Thoracic aorta (tissue), 2 donors: ENCODE measurements around the gene CASKIN2. TPM values are rescaled to one million over a fixed set of nuclear protein-coding genes. Genes with fewer than 3 reads are reported as not detected.

ENCODE experiments used
- ATAC-seq: fragments of 150-250 bp; one replicate; pipeline ENCODE4 v1.8.0; 2017; ENCODE audit warnings: low read depth; ENCODE audit not compliant: insufficient number of reproducible peaks, low FRiP score
- DNase-seq: peaks from one replicate; pipeline ENCODE4 v3.0.0-alpha.2; 2020; ENCODE audit warnings: low spot score
- H3K27ac ChIP-seq, 2 donors: fragments of 200-600 bp; sonication (generic); 1 replicate in 1 of 2; 2 replicates in 1 of 2; pipeline ENCODE4 v1.5.1; 2016; ENCODE audit warnings: mild to moderate bottlenecking in 2 of 2, moderate library complexity in 2 of 2
- H3K27me3 ChIP-seq: fragments of 200-600 bp; sonication (generic); replicated peaks from 2 replicates; pipeline ENCODE4 v1.6.0; 2016; ENCODE audit warnings: mild to moderate bottlenecking; ENCODE audit not compliant: insufficient read depth
- H3K36me3 ChIP-seq: fragments of 200-600 bp; sonication (generic); one replicate; pipeline ENCODE4 v1.5.1; 2016
- H3K4me1 ChIP-seq, 2 donors: fragments of 200-600 bp; sonication (generic); 1 replicate in 1 of 2; 2 replicates in 1 of 2; pipeline versions ENCODE4 v1.5.1 to v1.6.0; 2016; ENCODE audit warnings: low read depth in 2 of 2, mild to moderate bottlenecking in 1 of 2; ENCODE audit not compliant: control insufficient read depth in 1 of 2
- H3K4me3 ChIP-seq: fragments of 200-600 bp; sonication (generic); 2 replicates; pipeline ENCODE4 v1.5.1; 2016; ENCODE audit warnings: mild to moderate bottlenecking
- H3K9me3 ChIP-seq: fragments of 200-600 bp; sonication (generic); 2 replicates; pipeline ENCODE4 v1.5.1; 2016
- CTCF ChIP-seq: fragments of 200-600 bp; sonication (generic); IDR thresholded peaks from one replicate; pipeline ENCODE4 v1.5.1; 2019; ENCODE audit warnings: antibody characterized with exemption
- total RNA-seq, 2 donors: library from RNA; depleted of rRNA; stranded (reverse); fragments of >200 nt; gene quantifications; one replicate each; pipeline versions ENCODE4 v1.1.0 to v1.2.3, GENCODE V29; 2016

CASKIN2 gene
- total RNA-seq, 2 donors from 2014 or later, result 26.0 to 32.4 TPM

DNA sequence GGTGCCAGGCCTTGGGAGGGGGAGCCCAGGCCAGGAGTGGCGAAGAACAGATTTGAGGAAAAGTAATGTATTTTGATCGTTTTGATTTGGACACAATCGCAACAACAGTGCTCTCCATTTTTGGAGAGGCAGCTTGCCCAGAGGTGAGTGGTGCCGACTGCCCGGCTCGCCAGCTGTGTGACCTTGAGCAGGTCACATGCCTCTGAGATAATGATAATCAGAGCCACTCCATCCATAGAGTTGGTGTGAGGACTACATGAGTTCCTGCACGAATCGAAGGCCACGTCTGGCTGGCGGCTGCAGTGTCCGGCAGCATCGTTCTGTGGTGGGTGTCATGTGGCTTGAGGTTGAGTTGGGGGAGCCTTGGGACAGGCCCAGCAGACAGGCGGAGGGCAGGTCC, 30.8 kb upstream of the CASKIN2 start:
- H3K27me3 ChIP-seq, result no peaks in the 10 kb centered on the region

DNA sequence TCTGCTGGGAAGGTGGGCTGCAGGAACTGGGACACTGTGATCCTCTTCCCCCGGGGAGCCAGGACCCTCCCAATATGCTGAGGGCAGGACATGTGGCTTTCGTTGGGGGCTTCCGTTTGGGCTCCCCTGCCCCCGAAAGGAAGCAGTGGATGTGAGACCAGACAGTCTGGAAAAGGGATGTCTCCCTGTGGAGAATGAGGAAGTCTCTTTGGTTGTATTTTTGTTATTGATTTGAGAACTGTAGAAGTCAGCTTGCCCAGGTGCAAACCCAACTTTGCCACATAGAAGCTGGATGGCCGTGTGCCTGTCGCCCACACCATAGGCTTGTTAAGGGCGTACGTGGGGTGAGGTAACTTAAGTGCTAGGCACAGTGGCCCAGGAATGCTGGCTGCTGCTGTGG, 28.9 kb upstream of the CASKIN2 start:
- ATAC-seq, result no peak
- H3K27me3 ChIP-seq, result no peaks in the 10 kb centered on the region
- no peaks in the 10 kb centered on the region for H3K36me3 ChIP-seq
- no peaks in the 10 kb centered on the region for H3K4me1 ChIP-seq
- H3K4me3 ChIP-seq, result no peak overlapping the region
- no peak for DNase-seq
- no peak for TF ChIP-seq CTCF
- H3K9me3 ChIP-seq, result no peaks in the 10 kb centered on the region
- no peak overlapping the region for H3K27ac ChIP-seq

More for the DNA sequence above, 30.8 kb upstream of the CASKIN2 start:
- ATAC-seq (no peak), DNase-seq (no peak)
- Histone ChIP-seq H3K36me3 (no peaks in the 10 kb centered on the region), H3K27ac (no peak overlapping the region), H3K9me3 (no peaks in the 10 kb centered on the region), H3K4me3 (no peak overlapping the region), H3K4me1 (no peaks in the 10 kb centered on the region)
- TF ChIP-seq CTCF, result no peak

- Histone ChIP-seq H3K27me3 (no peaks in the 10 kb centered on the region), H3K4me3 (no peak overlapping the region), H3K4me1 (no peaks in the 10 kb centered on the region), H3K27ac (no peak overlapping the region), H3K36me3 (no peaks in the 10 kb centered on the region), H3K9me3 (no peaks in the 10 kb centered on the region)
- ATAC-seq, result no peak
- TF ChIP-seq CTCF, result no peak
- DNase-seq, result no peak
Observed at GRCh38 chr17:75542728-75543336, 27.5 kb upstream of the CASKIN2 start.

DNA sequence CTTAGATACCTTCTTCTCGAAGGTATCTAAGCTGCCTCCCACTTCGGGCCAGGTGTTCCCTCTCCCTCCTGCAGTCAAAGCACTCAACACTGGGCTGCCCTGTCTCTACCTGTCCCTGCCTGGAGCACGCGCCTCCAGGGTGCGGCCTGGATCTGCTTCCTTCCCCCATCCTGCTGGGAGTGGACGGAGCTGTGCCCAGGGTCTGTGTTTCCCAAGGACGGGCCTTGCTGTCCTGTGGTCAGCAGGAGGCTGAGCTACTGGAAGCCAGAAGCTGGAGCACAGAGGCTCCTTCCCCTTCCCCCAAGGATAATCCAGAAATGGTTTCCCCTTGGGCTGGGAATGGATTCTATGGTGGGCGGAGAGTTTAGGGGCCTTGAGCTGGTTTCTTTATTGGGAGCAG, 26.9 kb upstream of the CASKIN2 start:
- Histone ChIP-seq H3K4me3 (no peak overlapping the region), H3K4me1 (no peaks in the 10 kb centered on the region), H3K36me3 (no peaks in the 10 kb centered on the region), H3K9me3 (no peaks in the 10 kb centered on the region), H3K27ac (no peak overlapping the region), H3K27me3 (no peaks in the 10 kb centered on the region)
- TF ChIP-seq CTCF, result no peak
- ATAC-seq, result no peak
- no peak for DNase-seq

DNA sequence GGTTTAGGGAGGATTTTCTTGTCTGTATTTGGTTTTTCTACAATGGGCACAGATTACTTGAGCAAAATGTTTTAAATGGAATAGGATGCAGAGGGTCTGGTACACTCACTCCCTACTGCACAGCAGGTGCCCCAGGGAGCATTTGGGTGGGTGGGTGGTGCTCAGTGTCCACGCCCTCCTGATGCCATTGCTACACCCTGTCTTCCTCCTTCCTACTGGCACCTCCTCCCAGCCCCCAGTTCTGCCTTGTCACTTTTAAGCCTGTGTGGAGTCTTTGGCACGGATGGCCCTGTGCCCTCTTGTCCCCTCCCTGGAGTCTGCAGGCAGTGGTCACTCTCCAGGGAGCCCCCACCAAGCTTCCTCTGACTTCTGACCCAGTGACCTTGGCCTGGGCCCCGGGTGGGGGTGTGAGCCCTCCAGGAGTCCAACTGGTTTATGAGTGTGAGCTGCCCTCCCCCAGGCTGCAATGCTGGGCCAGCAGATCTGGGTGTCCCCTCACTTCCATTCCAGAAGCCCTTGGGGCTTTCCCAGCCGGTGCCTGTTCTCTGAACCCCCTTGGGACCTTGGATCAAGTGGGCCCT, 25.7 kb upstream of the CASKIN2 start:
- no peak overlapping the region for H3K27ac ChIP-seq
- H3K36me3 ChIP-seq, result no peaks in the 10 kb centered on the region
- no peak for ATAC-seq
- DNase-seq, result no peak
- no peak for TF ChIP-seq CTCF
- no peak overlapping the region for H3K4me3 ChIP-seq
- no peaks in the 10 kb centered on the region for H3K4me1 ChIP-seq
- H3K9me3 ChIP-seq, result no peaks in the 10 kb centered on the region
- no peaks in the 10 kb centered on the region for H3K27me3 ChIP-seq
